Esophagus squamous epithelium (tissue), 5 donors: ENCODE results near the gene AUTS2. TPM values are rescaled to one million over a fixed set of nuclear protein-coding genes. Genes with fewer than 3 reads are reported as not detected.

Experiments used
- DNase-seq: peaks from one replicate; lab custom pipeline; 2025; lab: John Stamatoyannopoulos, UW
- H3K27ac ChIP-seq, 4 donors: fragments of 200-600 bp; sonication (generic); one replicate each; pipeline ENCODE4 v1.5.1; 2016 to 2019; ENCODE audit warnings: mild to moderate bottlenecking in 1 of 4
- H3K27me3 ChIP-seq, 4 donors: fragments of 200-600 bp; sonication (generic); 1 replicate in 3 of 4; 2 replicates in 1 of 4; pipeline versions ENCODE4 v1.5.1 to v1.6.0; 2017 to 2021; ENCODE audit warnings: antibody characterized with exemption in 1 of 4
- H3K36me3 ChIP-seq, 3 donors: fragments of 200-600 bp; sonication (generic); one replicate each; pipeline ENCODE4 v1.5.1; 2016 to 2019
- H3K4me1 ChIP-seq, 3 donors: fragments of 200-600 bp; sonication (generic); one replicate each; pipeline ENCODE4 v1.5.1; 2017 to 2019
- H3K4me3 ChIP-seq, 4 donors: fragments of 200-600 bp; sonication (generic); 1 replicate in 3 of 4; 2 replicates in 1 of 4; pipeline ENCODE4 v1.5.1; 2016 to 2019; ENCODE audit warnings: mild to moderate bottlenecking in 2 of 4, moderate library complexity in 1 of 4
- H3K9me3 ChIP-seq, 3 donors: fragments of 200-600 bp; sonication (generic); one replicate each; pipeline ENCODE4 v1.5.1; 2016 to 2019
- CTCF ChIP-seq, 6 experiments: fragments of 450-650 bp in 4 of 6; fragments of 200-600 bp in 2 of 6; sonication (generic) in 2 of 6; IDR thresholded peaks; one replicate each; pipeline ENCODE4 v1.5.1; 2016 to 2019; ENCODE audit warnings: antibody characterized with exemption in 6 of 6, mild to moderate bottlenecking in 4 of 6, moderate library complexity in 4 of 6
- POLR2A ChIP-seq, 4 donors: fragments of 450-650 bp; IDR thresholded peaks; one replicate each; pipeline ENCODE4 v1.6.1; 2017; ENCODE audit warnings: antibody characterized with exemption in 4 of 4, mild to moderate bottlenecking in 4 of 4, moderate library complexity in 3 of 4
- WGBS, 2 donors: methylation state at CpG; one replicate each; pipeline ENCODE4 v1.1.5; 2018; 5-methylcytosine and 5-hydroxymethylcytosine counted together
- intact Hi-C: fragments of 100-400 bp; cut with DNase I; formaldehyde crosslinking; loops from one replicate; pipeline ENCODE4 v1.15.0; 2022
- total RNA-seq, 4 donors: library from RNA; depleted of rRNA; stranded (reverse); fragments of >200 nt; gene quantifications; one replicate each; pipeline ENCODE4 v1.1.0, GENCODE V29; 2016
- donor health status: DM: yes; HTN: yes; CAD: no.

The AUTS2 gene
- total RNA-seq, 4 donors from 2014 or later, result 9.5 to 36.2 (median 23.0) TPM

GRCh38 chr7:70072220-70072619 lies 473.9 kb downstream of the AUTS2 start:
- WGBS, 2 donors, result 58 to 64% methylated on average over 2 of the region's 2 CpGs
- TF ChIP-seq POLR2A (IDR thresholded peaks at IDR 0.05) (no peak), CTCF (IDR thresholded peaks at IDR 0.05) (no peak)
- Histone ChIP-seq H3K27me3 (no peaks in the 10 kb centered on the region), H3K36me3 (no peaks in the 10 kb centered on the region), H3K4me3 (no peak overlapping the region), H3K27ac (peak overlapping the region in 2 of 4 donors; percentile 57 to 66), H3K4me1 (peaks cover 0 to 17% (median 3%) of the 10 kb centered on the region in 3 donors), H3K9me3 (no peaks in the 10 kb centered on the region)
- intact Hi-C loops, result no loop called here
- no peak for DNase-seq

- intact Hi-C loops, result no loop called here
- no peaks in the 10 kb centered on the region for H3K27me3 ChIP-seq
- no peaks in the 10 kb centered on the region for H3K36me3 ChIP-seq
- no peak overlapping the region for H3K4me3 ChIP-seq
- no peak overlapping the region for H3K27ac ChIP-seq
- WGBS, 2 donors, result 71 to 82% methylated on average over 1 of the region's 1 CpG
- H3K9me3 ChIP-seq, result no peaks in the 10 kb centered on the region
- H3K4me1 ChIP-seq, result peaks cover 0 to 9% (median 3%) of the 10 kb centered on the region in 3 donors
- DNase-seq, result no peak
- TF ChIP-seq CTCF (IDR thresholded peaks at IDR 0.05), result no peak
- TF ChIP-seq POLR2A (IDR thresholded peaks at IDR 0.05), result no peak
Observed at GRCh38 chr7:70076325-70076724, 478.1 kb downstream of the AUTS2 start.

GRCh38 chr7:70082099-70082611 lies 483.9 kb downstream of the AUTS2 start:
- no peaks in the 10 kb centered on the region for H3K27me3 ChIP-seq
- H3K27ac ChIP-seq, result no peak overlapping the region
- DNase-seq, result no peak
- no peak for TF ChIP-seq POLR2A (IDR thresholded peaks at IDR 0.05)
- no peak for TF ChIP-seq CTCF (IDR thresholded peaks at IDR 0.05)
- WGBS, 2 donors, result 47 to 49% methylated on average over 5 of the region's 5 CpGs
- intact Hi-C loops, result no loop called here
- no peaks in the 10 kb centered on the region for H3K4me1 ChIP-seq
- no peaks in the 10 kb centered on the region for H3K9me3 ChIP-seq
- H3K36me3 ChIP-seq, result no peaks in the 10 kb centered on the region
- no peak overlapping the region for H3K4me3 ChIP-seq

- intact Hi-C loops, result no loop called here
- H3K27ac ChIP-seq, result no peak overlapping the region
- H3K27me3 ChIP-seq, result no peaks in the 10 kb centered on the region
- H3K4me3 ChIP-seq, result no peak overlapping the region
- H3K9me3 ChIP-seq, result no peaks in the 10 kb centered on the region
- TF ChIP-seq CTCF (IDR thresholded peaks at IDR 0.05) (no peak), POLR2A (IDR thresholded peaks at IDR 0.05) (no peak)
- WGBS, 2 donors, result 79 to 87% methylated on average over 2 of the region's 2 CpGs
- peaks cover 0 to 32% (median 3%) of the 10 kb centered on the region in 3 donors for H3K4me1 ChIP-seq
- no peak for DNase-seq
- no peaks in the 10 kb centered on the region for H3K36me3 ChIP-seq
Observed at GRCh38 chr7:70091362-70091761, 493.1 kb downstream of the AUTS2 start.

GRCh38 chr7:70092314-70093204 lies 494.3 kb downstream of the AUTS2 start:
- TF ChIP-seq POLR2A (IDR thresholded peaks at IDR 0.05) (no peak), CTCF (IDR thresholded peaks at IDR 0.05) (no peak)
- Histone ChIP-seq H3K36me3 (no peaks in the 10 kb centered on the region), H3K27me3 (no peaks in the 10 kb centered on the region), H3K4me3 (no peak overlapping the region), H3K4me1 (peaks cover 0 to 32% (median 3%) of the 10 kb centered on the region in 3 donors), H3K27ac (no peak overlapping the region), H3K9me3 (no peaks in the 10 kb centered on the region)
- DNase-seq, result no peak
- intact Hi-C loops, result no loop called here
- 33 to 42% methylated on average over 12 of the region's 12 CpGs for WGBS, 2 donors
